SK-N-SH (cell line): ENCODE results near the gene UBE2Z. TPM values are rescaled to one million over a fixed set of nuclear protein-coding genes. Genes with fewer than 3 reads are reported as not detected.

ENCODE experiments used
- CTCF ChIA-PET: fragments of 300-600, 350-600 bp; formaldehyde crosslinking; extraction: SDS; loops from one replicate; lab custom pipeline; 2021; lab: Yijun Ruan, JAX
- POLR2A ChIA-PET: fragments of 350-600 bp; sonication (Branson Sonifier 250); formaldehyde crosslinking; extraction: SDS; loops from one replicate; lab custom pipeline; 2020; ENCODE audit warnings: antibody characterized with exemption, inconsistent platforms; lab: Yijun Ruan, JAX
- DNase-seq: peaks from one replicate; pipeline ENCODE4 v3.0.0; 2012
- H2AFZ ChIP-seq: fragments of 200-600 bp; sonication (generic); 2 replicates; pipeline ENCODE4 v1.8.1; 2016; ENCODE audit warnings: antibody characterized with exemption, mild to moderate bottlenecking, low read depth
- H3F3A ChIP-seq: fragments of 200-600 bp; sonication (generic); replicated peaks from 2 replicates; pipeline ENCODE3; 2016; ENCODE audit warnings: antibody characterized with exemption, mild to moderate bottlenecking; ENCODE audit not compliant: insufficient read depth
- H3K27ac ChIP-seq, 2 experiments: fragments of 200-500 bp in 1 of 2; fragments of 200-600 bp in 1 of 2; sonication (Bioruptor generic) in 1 of 2; sonication (generic), shearing (Covaris generic) in 1 of 2; 2 replicates each; pipeline versions ENCODE4 v1.5.1 to v1.6.1; 2014 to 2016; ENCODE audit warnings: low read depth in 2 of 2, inconsistent platforms in 1 of 2, low read length in 1 of 2, mild to moderate bottlenecking in 1 of 2, mixed read lengths in 1 of 2
- H3K27me3 ChIP-seq: fragments of 200-600 bp; sonication (generic), shearing (Covaris generic); 2 replicates; pipeline ENCODE4 v1.6.1; 2016; ENCODE audit warnings: mixed run types; ENCODE audit not compliant: insufficient read depth
- H3K36me3 ChIP-seq, 2 experiments: fragments of 200-500 bp in 1 of 2; fragments of 200-600 bp in 1 of 2; sonication (Bioruptor generic) in 1 of 2; sonication (generic) in 1 of 2; replicated peaks in 1 of 2; 2 replicates each; pipeline versions ENCODE3 to v1.5.1; 2014 to 2016; ENCODE audit warnings: low read length in 1 of 2, mild to moderate bottlenecking in 1 of 2; ENCODE audit not compliant: insufficient read depth in 2 of 2, control insufficient read depth in 1 of 2
- H3K4me1 ChIP-seq, 2 experiments: fragments of 200-500 bp in 1 of 2; fragments of 200-600 bp in 1 of 2; sonication (Bioruptor generic) in 1 of 2; sonication (generic), shearing (Covaris generic) in 1 of 2; 2 replicates each; pipeline versions ENCODE4 v1.5.1 to v1.6.1; 2014 to 2016; ENCODE audit warnings: low read depth in 1 of 2, low read length in 1 of 2, mixed run types in 1 of 2; ENCODE audit not compliant: insufficient read depth in 2 of 2, control insufficient read depth in 1 of 2
- H3K4me2 ChIP-seq: fragments of 200-600 bp; sonication (generic), shearing (Covaris generic); 2 replicates; pipeline ENCODE4 v1.6.1; 2017; ENCODE audit warnings: mixed run types
- H3K4me3 ChIP-seq, 2 experiments: fragments of 200-500 bp in 1 of 2; fragments of 200-600 bp in 1 of 2; sonication (Bioruptor generic) in 1 of 2; sonication (generic), shearing (Covaris generic) in 1 of 2; 2 replicates each; pipeline versions ENCODE4 v1.5.1 to v1.8.1; 2014 to 2016; ENCODE audit warnings: low read depth in 2 of 2, inconsistent platforms in 1 of 2, low read length in 1 of 2, mild to moderate bottlenecking in 1 of 2, mixed read lengths in 1 of 2, moderate library complexity in 1 of 2
- H3K79me2 ChIP-seq: fragments of 200-600 bp; sonication (generic); 2 replicates; pipeline ENCODE4 v1.8.1; 2017; ENCODE audit warnings: mild to moderate bottlenecking; ENCODE audit not compliant: insufficient read depth
- H3K9ac ChIP-seq: fragments of 200-600 bp; sonication (generic); 2 replicates; pipeline ENCODE4 v1.6.1; 2017; ENCODE audit warnings: mixed run types
- H3K9me2 ChIP-seq: fragments of 200-600 bp; sonication (generic); 2 replicates; pipeline ENCODE4 v1.6.1; 2017; ENCODE audit warnings: mixed run types
- H3K9me3 ChIP-seq: fragments of 200-600 bp; sonication (generic); 2 replicates; pipeline ENCODE4 v1.6.1; 2017; ENCODE audit warnings: mixed run types, mild to moderate bottlenecking, moderate library complexity
- H4K20me1 ChIP-seq: fragments of 200-600 bp; sonication (generic); 2 replicates; pipeline ENCODE4 v1.6.1; 2017; ENCODE audit warnings: mild to moderate bottlenecking, mixed run types; ENCODE audit not compliant: insufficient read depth
- CHD2 ChIP-seq: fragments of 150-350 bp; IDR thresholded peaks from 2 replicates; pipeline ENCODE4 v1.6.1; 2018; ENCODE audit warnings: low read length; ENCODE audit not compliant: partially characterized antibody
- ELF1 ChIP-seq: IDR thresholded peaks from 2 replicates; pipeline ENCODE4 v1.4.0; 2012
- EZH2phosphoT487 ChIP-seq: fragments of 200-600 bp; sonication (generic); IDR thresholded peaks from 2 replicates; pipeline ENCODE4 v1.6.1; 2017; ENCODE audit warnings: low read depth, mixed run types, mild to moderate bottlenecking, antibody characterized with exemption, moderate library complexity, borderline replicate concordance
- FOSL2 ChIP-seq: IDR thresholded peaks from 2 replicates; pipeline ENCODE4 v1.4.0; 2012; ENCODE audit warnings: low read depth, mild to moderate bottlenecking, moderate library complexity, borderline replicate concordance
- FOXM1 ChIP-seq: IDR thresholded peaks from 2 replicates; pipeline ENCODE4 v1.4.0; 2012; ENCODE audit warnings: low read depth, mild to moderate bottlenecking
- IRF3 ChIP-seq: fragments of 150-350 bp; IDR thresholded peaks from 2 replicates; pipeline ENCODE4 v1.6.1; 2016; ENCODE audit warnings: mild to moderate bottlenecking, low read depth, low read length
- MEF2A ChIP-seq: IDR thresholded peaks from 2 replicates; pipeline ENCODE4 v1.4.0; 2012; ENCODE audit warnings: low read depth, borderline replicate concordance
- MXI1 ChIP-seq: IDR thresholded peaks from 2 replicates; pipeline ENCODE4 v1.6.1; 2012; ENCODE audit warnings: mild to moderate bottlenecking, low read depth, low read length, improper control_type of control experiment
- NRF1 ChIP-seq: IDR thresholded peaks from 2 replicates; pipeline ENCODE4 v1.6.1; 2012; ENCODE audit warnings: low read depth, mild to moderate bottlenecking, low read length
- RCOR1 ChIP-seq: fragments of 150-350 bp; IDR thresholded peaks from 2 replicates; pipeline ENCODE4 v1.6.1; 2017; ENCODE audit warnings: antibody characterized with exemption, low read length
- REST ChIP-seq: IDR thresholded peaks from 2 replicates; pipeline ENCODE4 v1.6.1; 2012; ENCODE audit warnings: mild to moderate bottlenecking, low read depth, low read length, moderate library complexity
- SIN3A ChIP-seq: IDR thresholded peaks from 2 replicates; pipeline ENCODE4 v1.6.1; 2012; ENCODE audit warnings: low read depth, mild to moderate bottlenecking, low read length, moderate library complexity, borderline replicate concordance
- TCF12 ChIP-seq: IDR thresholded peaks from 2 replicates; pipeline ENCODE4 v1.4.0; 2012
- TEAD4 ChIP-seq: IDR thresholded peaks from 2 replicates; pipeline ENCODE4 v1.4.0; 2012; ENCODE audit warnings: mild to moderate bottlenecking, borderline replicate concordance; ENCODE audit not compliant: insufficient read depth
- YY1 ChIP-seq: IDR thresholded peaks from 2 replicates; pipeline ENCODE4 v1.4.0; 2012; ENCODE audit warnings: low read depth, mild to moderate bottlenecking
- ZBTB33 ChIP-seq: IDR thresholded peaks from 2 replicates; pipeline ENCODE4 v1.4.0; 2012; ENCODE audit warnings: low read depth, borderline replicate concordance
- WGBS: methylation state at CpG from one replicate; pipeline ENCODE4 v1.1.6; 2017; ENCODE audit warnings: low lambda C conversion rate; 5-methylcytosine and 5-hydroxymethylcytosine counted together
- polyA plus RNA-seq, 3 experiments: library from polyadenylated mRNA; depleted of rRNA; stranded (reverse); fragments of >200 nt; gene quantifications; 2 replicates each; pipeline ENCODE4 v1.2.3, GENCODE V29; 2012

UBE2Z gene
- polyA plus RNA-seq, 1 of the 3 experiments (the other 2 are of a cell fraction) = 168 TPM

- H3K4me2 ChIP-seq = no peak overlapping the region
- no peaks in the 10 kb centered on the region for H3K36me3 ChIP-seq
- H3K9ac ChIP-seq = no peak overlapping the region
- TF ChIP-seq CHD2 = no peak
- no peak for TF ChIP-seq MEF2A
- no peak for TF ChIP-seq REST
- no peak for TF ChIP-seq FOXM1
- TF ChIP-seq IRF3 = no peak
- no peak for TF ChIP-seq EZH2phosphoT487
- TF ChIP-seq SIN3A = no peak
- TF ChIP-seq, all 33 proteins: peak for 0
- H4K20me1 ChIP-seq = no peaks in the 10 kb centered on the region
- no peak overlapping the region for H3K27ac ChIP-seq
- no peaks in the 10 kb centered on the region; a peak in 1 of 4 replicates for H3K4me1 ChIP-seq
- H3K9me2 ChIP-seq = no peaks in the 10 kb centered on the region
- H3F3A ChIP-seq = peaks cover 4% of the 10 kb centered on the region
- no peak for DNase-seq
- no peaks in the 10 kb centered on the region for H3K9me3 ChIP-seq
- no peaks in the 10 kb centered on the region for H3K79me2 ChIP-seq
- H3K27me3 ChIP-seq = no peaks in the 10 kb centered on the region; the same call in 1 of the 2 replicates
- ChIA-PET POLR2A (no interaction called here), CTCF (interaction anchor here (0.7 to 32.7 kb wide), 6 partner anchors 8 to 191 kb away, joined by 3 to 1196 read pairs (median 14); partner anchors contain the start of gene TTLL6)
- no peak overlapping the region for H2AFZ ChIP-seq
- no peak overlapping the region for H3K4me3 ChIP-seq
- WGBS = 62% methylated on average over 6 of the region's 6 CpGs
Observed at GRCh38 chr17:48869821-48870318, 38.3 kb upstream of the UBE2Z start.

GRCh38 chr17:48871035-48871550 is 37.1 kb upstream of the UBE2Z start:
- Histone ChIP-seq H2AFZ (no peak overlapping the region), H3K4me2 (no peak overlapping the region), H3K36me3 (no peaks in the 10 kb centered on the region), H4K20me1 (no peaks in the 10 kb centered on the region), H3K9ac (no peak overlapping the region), H3K4me1 (no peaks in the 10 kb centered on the region; a peak in 1 of 4 replicates), H3F3A (peaks cover 4% of the 10 kb centered on the region), H3K4me3 (no peak overlapping the region), H3K27me3 (no peaks in the 10 kb centered on the region; the same call in 1 of the 2 replicates), H3K9me2 (no peaks in the 10 kb centered on the region), H3K9me3 (no peaks in the 10 kb centered on the region), H3K27ac (no peak overlapping the region), H3K79me2 (no peaks in the 10 kb centered on the region)
- ChIA-PET CTCF (interaction anchor here (0.7 to 32.7 kb wide), 8 partner anchors 7 to 193 kb away, joined by 3 to 1196 read pairs (median 14); partner anchors contain the start of gene TTLL6), POLR2A (no interaction called here)
- WGBS = 44% methylated on average over 4 of the region's 4 CpGs
- DNase-seq = no peak
- TF ChIP-seq FOSL2 (no peak), FOXM1 (no peak), ZBTB33 (no peak), REST (no peak), MXI1 (no peak), TCF12 (no peak), TEAD4 (no peak), ELF1 (no peak), RCOR1 (no peak), NRF1 (no peak), YY1 (no peak)
